Fibroblast of mammary gland (primary cell): ENCODE data around the gene SPAG6.

Experiments
- DNase-seq: peaks from one replicate; pipeline ENCODE4 v3.0.0-alpha.2; 2010; ENCODE audit warnings: low read depth
- H3K4me3 ChIP-seq: 2 replicates; pipeline ENCODE4 v1.5.1; 2011; ENCODE audit warnings: low read depth, mild to moderate bottlenecking, low read length, moderate library complexity; ENCODE audit not compliant: control insufficient read depth
- TF ChIP-seq, protein P1 (sequence below): conservative IDR thresholded peaks from 2 replicates; pipeline ENCODE4 v1.5.1; 2011; ENCODE audit warnings: low read depth, low read length, inconsistent platforms; ENCODE audit not compliant: control insufficient read depth, insufficient read depth

Gene SPAG6

DNA sequence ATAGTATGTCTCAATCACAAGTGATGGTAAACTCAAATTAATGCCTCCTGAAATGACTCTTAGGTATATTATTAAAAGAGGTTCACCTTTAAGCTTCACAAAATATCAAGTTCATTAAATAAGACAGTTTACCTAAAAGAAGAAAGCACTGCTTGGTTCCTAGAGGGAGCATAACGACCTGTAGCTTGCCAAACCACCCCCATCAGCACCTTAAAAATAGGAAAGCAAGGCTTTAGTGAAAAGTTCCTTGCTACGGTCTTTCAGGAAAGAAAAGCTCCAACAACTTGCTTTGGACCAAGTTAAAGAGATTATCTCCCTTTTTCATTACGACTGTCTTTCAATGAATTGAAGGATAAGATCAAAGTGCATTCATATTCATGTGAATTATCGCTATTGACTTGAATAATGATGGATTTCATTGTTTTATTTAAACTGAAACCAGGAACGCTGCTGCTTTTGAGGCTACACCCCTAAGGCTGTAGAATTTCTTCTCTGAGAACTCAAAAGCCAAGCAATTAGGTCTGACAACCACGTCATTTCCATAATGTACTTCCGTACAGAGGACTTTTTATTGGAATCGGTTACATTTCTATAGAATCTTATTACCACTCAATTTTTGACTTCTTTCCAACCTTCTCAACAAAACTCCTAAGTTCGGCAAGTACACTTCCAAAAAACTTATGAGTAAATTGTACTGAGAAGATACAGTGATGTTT, 7.0 kb upstream of the SPAG6 start:
- no peak for DNase-seq
- no peak overlapping the region for H3K4me3 ChIP-seq
- TF ChIP-seq, protein P1, sequence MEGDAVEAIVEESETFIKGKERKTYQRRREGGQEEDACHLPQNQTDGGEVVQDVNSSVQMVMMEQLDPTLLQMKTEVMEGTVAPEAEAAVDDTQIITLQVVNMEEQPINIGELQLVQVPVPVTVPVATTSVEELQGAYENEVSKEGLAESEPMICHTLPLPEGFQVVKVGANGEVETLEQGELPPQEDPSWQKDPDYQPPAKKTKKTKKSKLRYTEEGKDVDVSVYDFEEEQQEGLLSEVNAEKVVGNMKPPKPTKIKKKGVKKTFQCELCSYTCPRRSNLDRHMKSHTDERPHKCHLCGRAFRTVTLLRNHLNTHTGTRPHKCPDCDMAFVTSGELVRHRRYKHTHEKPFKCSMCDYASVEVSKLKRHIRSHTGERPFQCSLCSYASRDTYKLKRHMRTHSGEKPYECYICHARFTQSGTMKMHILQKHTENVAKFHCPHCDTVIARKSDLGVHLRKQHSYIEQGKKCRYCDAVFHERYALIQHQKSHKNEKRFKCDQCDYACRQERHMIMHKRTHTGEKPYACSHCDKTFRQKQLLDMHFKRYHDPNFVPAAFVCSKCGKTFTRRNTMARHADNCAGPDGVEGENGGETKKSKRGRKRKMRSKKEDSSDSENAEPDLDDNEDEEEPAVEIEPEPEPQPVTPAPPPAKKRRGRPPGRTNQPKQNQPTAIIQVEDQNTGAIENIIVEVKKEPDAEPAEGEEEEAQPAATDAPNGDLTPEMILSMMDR, result no peak

DNA sequence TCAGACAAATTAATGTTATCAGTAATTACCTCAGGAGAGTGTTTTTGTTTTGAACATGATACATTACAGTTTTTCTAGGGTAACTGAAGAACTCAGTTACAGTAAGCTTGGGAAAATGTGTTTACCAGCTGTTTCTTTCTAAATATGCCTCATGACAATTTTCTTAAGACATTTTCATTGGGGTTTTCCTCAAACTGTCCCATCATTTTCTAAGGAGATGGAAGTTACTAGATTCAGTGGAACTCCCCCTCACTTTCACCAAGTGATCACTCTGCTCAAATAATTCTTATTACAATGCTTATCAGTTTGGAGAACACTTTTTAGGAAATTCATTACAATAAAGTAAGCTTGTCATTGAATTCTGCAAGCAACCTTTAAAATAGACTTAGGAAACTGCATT, 6.4 kb upstream of the SPAG6 start:
- no peak overlapping the region for H3K4me3 ChIP-seq
- TF ChIP-seq, protein P1, result no peak
- no peak for DNase-seq

DNA sequence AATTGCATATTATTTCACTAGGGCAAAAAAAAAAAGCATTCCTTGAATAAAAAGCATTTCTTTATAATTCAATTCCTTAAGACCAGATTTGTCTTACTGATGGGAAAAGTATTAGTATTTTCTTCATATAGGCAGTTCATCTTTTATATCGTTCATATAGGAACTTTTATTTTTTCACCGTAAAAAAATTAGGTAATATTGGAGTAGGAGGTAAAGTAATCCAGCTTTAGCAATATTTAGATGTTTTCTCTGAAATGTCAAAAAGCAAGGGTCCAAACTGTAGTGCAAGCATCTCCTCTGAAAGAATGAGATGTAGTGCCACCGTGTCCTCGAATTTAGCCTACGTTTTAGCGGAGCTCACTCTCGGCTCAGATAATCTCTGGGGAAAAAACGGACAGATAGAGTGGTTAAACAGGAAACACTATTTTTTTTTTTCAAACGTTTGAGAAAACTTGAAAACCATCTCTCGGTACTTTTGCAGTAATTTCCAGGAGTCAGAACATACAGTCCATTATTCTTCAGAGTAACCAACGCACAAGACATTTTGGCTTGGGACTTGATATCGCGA, 5.5 kb upstream of the SPAG6 start:
- TF ChIP-seq, protein P1, result no peak
- no peak for DNase-seq
- H3K4me3 ChIP-seq, result peak overlapping the region; percentile 66

DNA sequence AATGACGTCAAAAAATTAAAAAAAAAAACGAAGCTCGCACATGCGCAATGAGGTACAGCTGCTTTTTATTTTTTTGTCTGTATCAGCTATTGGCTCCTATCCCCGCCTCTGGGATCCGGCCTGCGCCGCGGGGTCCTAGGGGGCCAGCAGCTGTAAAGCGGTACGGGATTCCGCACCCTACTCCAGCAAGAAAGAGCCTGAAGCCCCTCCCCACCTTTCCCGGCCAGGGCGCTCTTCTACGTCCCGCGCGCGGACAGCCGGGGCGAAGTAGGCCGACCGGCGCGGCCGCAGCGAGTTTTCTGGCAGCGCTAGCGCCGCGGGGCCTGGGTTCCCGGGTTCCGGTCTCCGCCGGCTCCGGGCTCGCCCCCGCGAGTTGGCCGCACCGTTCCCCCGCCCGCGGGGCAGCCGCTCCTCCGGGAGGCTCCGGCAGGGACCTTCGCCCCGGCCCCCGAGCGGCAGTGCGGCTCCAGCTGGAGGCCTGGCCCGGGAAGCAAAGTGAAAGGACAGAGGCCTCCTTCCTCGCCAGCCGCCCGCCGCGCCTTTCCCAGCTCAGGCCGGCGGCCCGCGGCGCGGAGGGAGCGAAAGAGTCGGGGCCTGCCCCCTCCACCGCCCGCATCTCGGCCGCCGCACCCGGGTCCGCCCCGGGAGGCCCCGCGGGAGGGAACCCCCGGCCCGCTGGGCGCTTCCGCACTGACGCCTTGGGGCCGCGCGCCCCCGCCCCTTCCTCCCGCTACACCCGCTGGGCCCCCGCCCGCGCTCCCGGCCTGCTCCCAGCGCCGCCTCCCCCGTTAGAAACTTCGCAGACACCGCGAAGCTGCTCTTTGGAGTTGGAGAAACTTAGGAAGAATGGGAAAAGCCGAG, 4.7 kb upstream of the SPAG6 start:
- TF ChIP-seq, protein P1, result no peak
- DNase-seq, result peak; percentile 87

DNA sequence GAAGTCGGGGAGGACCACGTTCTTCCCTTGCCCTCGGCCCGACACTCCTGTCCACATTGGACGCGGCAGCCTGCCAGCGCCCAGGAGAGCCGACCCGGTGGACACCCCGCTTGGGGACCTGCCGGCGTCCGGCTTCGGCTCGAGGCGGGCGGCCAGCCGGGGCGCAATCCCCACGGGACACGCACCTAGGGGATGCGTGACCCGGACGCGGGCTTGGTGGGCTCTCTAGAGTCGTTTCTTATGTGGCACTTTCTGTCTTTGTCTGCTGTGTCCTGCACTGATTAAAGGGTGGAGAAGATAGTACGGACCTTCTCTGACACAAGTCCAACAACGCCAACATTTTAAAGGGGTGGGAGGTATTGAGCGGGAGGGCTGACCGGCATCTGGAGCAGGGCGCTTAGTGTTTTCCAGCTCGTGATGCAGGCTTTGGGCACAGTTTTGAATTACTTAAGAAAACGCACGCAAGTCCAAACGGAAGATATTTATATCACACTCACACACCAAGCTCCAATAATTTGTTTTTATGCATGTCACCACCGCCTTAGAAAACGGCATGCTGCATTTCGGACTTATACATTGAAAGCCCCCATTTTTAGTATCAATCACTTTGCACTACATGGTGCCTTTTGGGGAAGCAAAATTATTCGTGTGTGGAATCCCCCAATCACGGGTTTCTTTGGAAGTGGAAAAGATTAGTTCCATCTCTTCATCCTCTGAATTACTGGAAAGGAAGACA, 3.9 kb upstream of the SPAG6 start:
- peak; percentile 40 for DNase-seq
- TF ChIP-seq, protein P1, result no peak
- peak overlapping the region; percentile 49 for H3K4me3 ChIP-seq

More for the DNA sequence above, 4.7 kb upstream of the SPAG6 start:
- peak overlapping the region; percentile 66 for H3K4me3 ChIP-seq

DNA sequence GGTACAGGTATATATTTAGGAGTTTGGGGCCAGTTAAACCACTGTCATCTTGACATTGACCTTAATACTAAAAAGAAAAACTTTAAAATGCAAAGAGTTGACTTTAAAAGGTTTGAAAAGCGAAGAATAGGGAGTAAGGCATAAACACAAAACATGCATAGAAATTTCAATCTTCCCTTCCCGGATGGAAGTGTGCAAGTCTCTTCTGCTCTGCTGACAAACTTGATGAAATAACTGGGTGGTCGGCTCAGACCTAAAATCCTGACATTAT, 3.4 kb upstream of the SPAG6 start:
- DNase-seq, result no peak

More for the DNA sequence above, 3.4 kb upstream of the SPAG6 start:
- H3K4me3 ChIP-seq, result no peak overlapping the region
- TF ChIP-seq, protein P1, result no peak
